Mesendoderm (in vitro differentiated cells): ENCODE results near the gene FAM83C.

Experiments
- DNase-seq: peaks from one replicate; pipeline ENCODE4 v3.0.0; 2013
- H2AK5ac ChIP-seq: 2 replicates; pipeline ENCODE4 v1.6.1; 2013; ENCODE audit warnings: low read length, inconsistent platforms
- H2BK120ac ChIP-seq: 2 replicates; pipeline ENCODE4 v1.6.1; 2013; ENCODE audit warnings: low read depth, mild to moderate bottlenecking, low read length, moderate library complexity, mixed read lengths
- H2BK15ac ChIP-seq: replicated peaks from 2 replicates; pipeline ENCODE4 v1.6.1; 2013; ENCODE audit warnings: low read depth, mild to moderate bottlenecking, moderate library complexity
- H2BK5ac ChIP-seq: 2 replicates; pipeline ENCODE4 v1.6.1; 2013; ENCODE audit warnings: low read length, inconsistent platforms
- H3K18ac ChIP-seq: 2 replicates; pipeline ENCODE4 v1.6.1; 2013; ENCODE audit warnings: mild to moderate bottlenecking, low read length, mixed read lengths
- H3K23ac ChIP-seq: one replicate; pipeline ENCODE4 v1.6.1; 2013; ENCODE audit warnings: low read length
- H3K27ac ChIP-seq: 2 replicates; pipeline ENCODE4 v1.5.1; 2013; ENCODE audit warnings: low read depth, mild to moderate bottlenecking, inconsistent platforms, low read length, moderate library complexity
- H3K27me3 ChIP-seq: 2 replicates; pipeline ENCODE4 v1.6.1; 2013; ENCODE audit warnings: low read length, control low read depth, mild to moderate bottlenecking, inconsistent platforms; ENCODE audit not compliant: insufficient read depth, poor library complexity
- H3K36me3 ChIP-seq: 2 replicates; pipeline ENCODE4 v1.6.1; 2013; ENCODE audit warnings: low read length, inconsistent platforms; ENCODE audit not compliant: control insufficient read depth, insufficient read depth
- H3K4ac ChIP-seq: one replicate; pipeline ENCODE4 v1.6.1; 2013; ENCODE audit warnings: low read depth, mild to moderate bottlenecking, low read length, moderate library complexity
- H3K4me1 ChIP-seq: 2 replicates; pipeline ENCODE4 v1.6.1; 2013; ENCODE audit warnings: low read depth, low read length, inconsistent platforms; ENCODE audit not compliant: control insufficient read depth
- H3K4me2 ChIP-seq: 2 replicates; pipeline ENCODE4 v1.6.1; 2013; ENCODE audit warnings: low read length
- H3K4me3 ChIP-seq: 2 replicates; pipeline ENCODE4 v1.5.1; 2013; ENCODE audit warnings: mild to moderate bottlenecking, low read length
- H3K56ac ChIP-seq: one replicate; pipeline ENCODE4 v1.6.1; 2013; ENCODE audit warnings: low read length
- H3K79me1 ChIP-seq: 2 replicates; pipeline ENCODE4 v1.6.1; 2013; ENCODE audit warnings: low read length, inconsistent platforms
- H3K79me2 ChIP-seq: 2 replicates; pipeline ENCODE4 v1.6.1; 2013; ENCODE audit warnings: mild to moderate bottlenecking, low read length; ENCODE audit not compliant: control insufficient read depth, insufficient read depth
- H3K9ac ChIP-seq: 2 replicates; pipeline ENCODE4 v1.6.1; 2013; ENCODE audit warnings: low read length, inconsistent platforms
- H4K5ac ChIP-seq: one replicate; pipeline ENCODE4 v1.6.1; 2013; ENCODE audit warnings: low read length
- H4K8ac ChIP-seq: one replicate; pipeline ENCODE4 v1.6.1; 2013; ENCODE audit warnings: low read depth, mild to moderate bottlenecking, control low read depth, low read length, moderate library complexity
- WGBS: extraction: QIAGEN DNeasy Blood & Tissue Kit; methylation state at CpG from one replicate; pipeline ENCODE4 v1.1.7; 2013; ENCODE audit warnings: low lambda C conversion rate, missing lambda C conversion rate; ENCODE audit not compliant: insufficient coverage; ENCODE audit errors: extremely low coverage; 5-methylcytosine and 5-hydroxymethylcytosine counted together

The FAM83C gene

GRCh38 chr20:35243986-35244385 is 48.2 kb downstream of the FAM83C start:
- DNase-seq, result no peak
- Histone ChIP-seq H3K18ac (no peak overlapping the region), H3K56ac (no peak overlapping the region), H3K4me3 (no peak overlapping the region), H2BK5ac (no peak overlapping the region), H3K4me2 (no peak overlapping the region), H3K79me1 (no peaks in the 10 kb centered on the region), H4K8ac (no peak overlapping the region), H2BK120ac (no peak overlapping the region), H3K27ac (no peak overlapping the region), H3K9ac (no peak overlapping the region), H3K36me3 (no peaks in the 10 kb centered on the region), H3K23ac (no peak overlapping the region), H3K27me3 (no peaks in the 10 kb centered on the region), H4K5ac (no peak overlapping the region), H2AK5ac (no peak overlapping the region), H2BK15ac (no peak overlapping the region), H3K4me1 (no peaks in the 10 kb centered on the region), H3K4ac (no peak overlapping the region), H3K79me2 (no peaks in the 10 kb centered on the region)
- WGBS, result no CpG with 5 or more reads among the region's 2 CpGs

- no peak overlapping the region for H3K4ac ChIP-seq
- no peak for DNase-seq
- H3K36me3 ChIP-seq, result no peaks in the 10 kb centered on the region
- no peak overlapping the region for H3K18ac ChIP-seq
- H3K4me2 ChIP-seq, result no peak overlapping the region
- H4K5ac ChIP-seq, result no peak overlapping the region
- no peak overlapping the region for H3K4me3 ChIP-seq
- no peak overlapping the region for H2BK5ac ChIP-seq
- no peaks in the 10 kb centered on the region for H3K79me2 ChIP-seq
- H3K56ac ChIP-seq, result no peak overlapping the region
- H3K79me1 ChIP-seq, result no peaks in the 10 kb centered on the region
- H2AK5ac ChIP-seq, result no peak overlapping the region
- no peaks in the 10 kb centered on the region for H3K4me1 ChIP-seq
- no CpG with 5 or more reads among the region's 2 CpGs for whole genome bisulfite sequencing
- no peak overlapping the region for H2BK120ac ChIP-seq
- H4K8ac ChIP-seq, result no peak overlapping the region
- no peak overlapping the region for H2BK15ac ChIP-seq
- no peak overlapping the region for H3K23ac ChIP-seq
- H3K9ac ChIP-seq, result no peak overlapping the region
- H3K27me3 ChIP-seq, result no peaks in the 10 kb centered on the region
- no peak overlapping the region for H3K27ac ChIP-seq
Observed at GRCh38 chr20:35243317-35243716, 48.9 kb downstream of the FAM83C start.

GRCh38 chr20:35240811-35241293 is 51.4 kb downstream of the FAM83C start:
- WGBS, result no CpG with 5 or more reads among the region's 2 CpGs
- no peaks in the 10 kb centered on the region for H3K36me3 ChIP-seq
- no peaks in the 10 kb centered on the region for H3K27me3 ChIP-seq

GRCh38 chr20:35240083-35240810 is 52.0 kb downstream of the FAM83C start:
- Histone ChIP-seq H3K4me1 (no peaks in the 10 kb centered on the region), H3K4ac (no peak overlapping the region), H2BK15ac (no peak overlapping the region), H3K36me3 (no peaks in the 10 kb centered on the region), H2BK120ac (no peak overlapping the region), H4K5ac (no peak overlapping the region), H3K27me3 (no peaks in the 10 kb centered on the region), H2AK5ac (no peak overlapping the region), H3K79me2 (no peaks in the 10 kb centered on the region), H3K4me2 (no peak overlapping the region), H3K56ac (no peak overlapping the region), H3K23ac (no peak overlapping the region), H4K8ac (no peak overlapping the region), H3K9ac (no peak overlapping the region), H3K79me1 (no peaks in the 10 kb centered on the region), H3K4me3 (no peak overlapping the region), H3K18ac (no peak overlapping the region), H2BK5ac (no peak overlapping the region), H3K27ac (no peak overlapping the region)
- no peak for DNase-seq
- no CpG with 5 or more reads among the region's 5 CpGs for WGBS

More at GRCh38 chr20:35240811-35241293, 51.4 kb downstream of the FAM83C start:
- Histone ChIP-seq H4K8ac (no peak overlapping the region), H3K18ac (no peak overlapping the region), H2AK5ac (no peak overlapping the region), H3K27ac (no peak overlapping the region), H3K79me2 (no peaks in the 10 kb centered on the region), H3K23ac (no peak overlapping the region), H3K4ac (no peak overlapping the region), H4K5ac (no peak overlapping the region), H3K9ac (no peak overlapping the region), H2BK15ac (no peak overlapping the region), H3K4me2 (no peak overlapping the region), H3K4me1 (no peaks in the 10 kb centered on the region), H3K4me3 (no peak overlapping the region), H3K79me1 (no peaks in the 10 kb centered on the region), H2BK120ac (no peak overlapping the region), H2BK5ac (no peak overlapping the region), H3K56ac (no peak overlapping the region)
- DNase-seq, result peak; percentile 18

GRCh38 chr20:35238735-35239134 is 53.5 kb downstream of the FAM83C start:
- no peak for DNase-seq
- H2BK15ac ChIP-seq, result no peak overlapping the region
- no peak overlapping the region for H4K5ac ChIP-seq
- H3K9ac ChIP-seq, result no peak overlapping the region
- no peak overlapping the region for H2AK5ac ChIP-seq
- H3K4me1 ChIP-seq, result no peaks in the 10 kb centered on the region
- H3K27me3 ChIP-seq, result no peaks in the 10 kb centered on the region
- H3K4me3 ChIP-seq, result no peak overlapping the region
- H3K23ac ChIP-seq, result no peak overlapping the region
- no peaks in the 10 kb centered on the region for H3K36me3 ChIP-seq
- no CpG with 5 or more reads among the region's 5 CpGs for WGBS
- H3K4ac ChIP-seq, result no peak overlapping the region
- H3K79me1 ChIP-seq, result no peaks in the 10 kb centered on the region
- no peak overlapping the region for H2BK5ac ChIP-seq
- H4K8ac ChIP-seq, result no peak overlapping the region
- no peak overlapping the region for H2BK120ac ChIP-seq
- H3K56ac ChIP-seq, result no peak overlapping the region
- no peak overlapping the region for H3K27ac ChIP-seq
- no peak overlapping the region for H3K18ac ChIP-seq
- H3K4me2 ChIP-seq, result no peak overlapping the region
- H3K79me2 ChIP-seq, result no peaks in the 10 kb centered on the region

- H3K23ac ChIP-seq, result no peak overlapping the region
- H2BK120ac ChIP-seq, result no peak overlapping the region
- H3K4me3 ChIP-seq, result no peak overlapping the region
- no peak for DNase-seq
- H3K4me1 ChIP-seq, result no peaks in the 10 kb centered on the region
- no peak overlapping the region for H2BK15ac ChIP-seq
- no peak overlapping the region for H3K56ac ChIP-seq
- H4K8ac ChIP-seq, result no peak overlapping the region
- H3K36me3 ChIP-seq, result no peaks in the 10 kb centered on the region
- H2AK5ac ChIP-seq, result no peak overlapping the region
- no peaks in the 10 kb centered on the region for H3K79me1 ChIP-seq
- H3K4ac ChIP-seq, result no peak overlapping the region
- H3K79me2 ChIP-seq, result no peaks in the 10 kb centered on the region
- no peak overlapping the region for H3K18ac ChIP-seq
- no peak overlapping the region for H3K9ac ChIP-seq
- no peaks in the 10 kb centered on the region for H3K27me3 ChIP-seq
- H3K4me2 ChIP-seq, result no peak overlapping the region
- no peak overlapping the region for H4K5ac ChIP-seq
- H2BK5ac ChIP-seq, result no peak overlapping the region
- H3K27ac ChIP-seq, result no peak overlapping the region
- no CpG with 5 or more reads among the region's 4 CpGs for WGBS
Observed at GRCh38 chr20:35238170-35238569, 54.1 kb downstream of the FAM83C start.
